Measurements from ENCODE around the gene ENTHD1.
"Not testable (repeated sequence)": the region's sequence is repeated elsewhere in the genome, so short reads cannot be mapped to it uniquely, and the experiment has no call there.

Gene ENTHD1

DNA sequence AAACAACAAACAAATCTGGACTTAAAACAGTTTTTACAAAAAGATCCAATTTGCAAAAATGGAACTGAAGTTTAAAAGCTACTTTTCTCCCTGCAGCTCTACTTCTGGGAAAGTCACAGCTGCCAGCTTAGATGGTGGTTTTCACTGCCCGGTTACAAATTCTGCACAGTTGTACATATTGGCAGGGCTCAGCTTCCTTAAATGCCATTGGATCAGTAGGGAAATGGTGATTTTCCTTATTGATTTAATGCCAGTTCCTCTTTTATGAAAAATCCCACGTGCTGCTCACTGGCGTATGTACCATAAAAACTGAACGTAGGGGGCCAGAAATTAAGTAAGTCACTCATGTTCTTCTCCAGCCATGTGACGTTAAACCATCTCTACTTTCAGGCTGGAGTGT is 30.1 kb upstream of the ENTHD1 start:
- DNase-seq = no peak

DNA sequence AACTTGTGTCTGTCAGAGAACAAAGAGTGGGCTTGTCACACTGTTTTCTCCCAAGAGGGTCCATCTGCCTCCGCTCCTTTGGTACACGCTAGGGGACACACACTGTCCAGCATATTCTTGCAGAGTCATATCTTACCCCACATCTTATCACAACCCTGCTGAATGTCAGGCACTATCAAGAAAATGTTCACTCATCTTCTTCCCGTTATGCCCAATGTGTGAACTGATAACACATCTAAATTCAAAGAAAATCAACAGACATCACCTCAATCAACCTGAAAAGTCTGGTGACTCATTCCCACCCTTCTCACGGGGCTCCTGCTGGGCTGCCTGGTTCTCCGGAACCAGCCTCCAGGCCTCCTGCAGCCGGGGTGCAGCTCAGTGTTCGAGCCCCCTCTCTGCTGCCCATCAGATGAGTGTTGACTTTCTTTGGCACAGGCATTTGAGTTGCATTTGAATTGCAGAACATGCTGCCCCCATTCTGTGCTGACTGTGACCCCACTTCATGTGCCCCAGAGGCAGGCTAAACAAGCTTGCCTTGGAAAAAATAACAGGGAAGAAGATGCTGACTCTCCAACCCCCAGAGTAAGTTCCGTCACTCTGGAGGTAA is 26.7 kb upstream of the ENTHD1 start:
- peak; percentile 50 for DNase-seq

- DNase-seq = no peak
Measured at GRCh38 chr22:39917776-39918495, 24.4 kb upstream of the ENTHD1 start.

DNA sequence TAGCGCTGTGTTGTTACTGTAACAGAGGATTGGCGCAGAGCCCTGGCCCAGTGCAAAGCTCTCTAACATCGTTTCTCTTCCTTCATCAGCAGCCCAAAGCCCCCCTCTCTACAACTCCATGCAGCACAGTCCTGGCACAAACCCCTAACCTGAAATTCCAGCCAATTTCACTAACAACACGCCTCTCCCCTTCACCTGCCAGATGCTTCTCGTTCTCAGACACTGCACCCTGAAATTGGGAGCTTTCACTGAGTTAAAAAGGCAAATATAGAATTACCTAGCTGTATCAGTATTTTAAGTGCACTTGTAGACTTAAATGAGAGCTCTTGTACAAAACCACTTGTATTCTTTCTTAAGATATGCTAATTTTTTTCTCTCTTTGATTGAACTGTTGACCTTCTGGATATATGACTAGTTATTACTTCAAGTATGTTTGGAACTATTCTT is 23.7 kb upstream of the ENTHD1 start:
- no peak for DNase-seq

DNA sequence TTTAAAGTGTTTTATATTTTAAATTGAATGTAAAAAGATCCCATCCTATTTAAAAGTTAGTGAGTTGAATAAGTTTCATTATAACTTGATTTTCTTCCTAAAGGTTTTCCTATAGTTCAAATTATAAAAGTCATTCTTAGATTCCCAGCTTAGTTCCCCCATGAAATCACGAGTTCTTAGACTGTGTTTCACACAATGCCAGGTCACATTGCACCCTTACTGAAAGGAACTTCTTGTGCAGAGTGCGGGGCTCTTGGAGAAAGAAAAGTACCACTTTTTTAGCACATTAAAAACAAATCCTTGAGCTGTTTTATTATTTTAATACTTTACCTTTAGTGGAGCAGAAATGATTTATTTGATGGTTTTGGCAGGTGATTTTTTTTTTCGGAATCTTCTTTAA is 22.9 kb upstream of the ENTHD1 start:
- DNase-seq = no peak

DNA sequence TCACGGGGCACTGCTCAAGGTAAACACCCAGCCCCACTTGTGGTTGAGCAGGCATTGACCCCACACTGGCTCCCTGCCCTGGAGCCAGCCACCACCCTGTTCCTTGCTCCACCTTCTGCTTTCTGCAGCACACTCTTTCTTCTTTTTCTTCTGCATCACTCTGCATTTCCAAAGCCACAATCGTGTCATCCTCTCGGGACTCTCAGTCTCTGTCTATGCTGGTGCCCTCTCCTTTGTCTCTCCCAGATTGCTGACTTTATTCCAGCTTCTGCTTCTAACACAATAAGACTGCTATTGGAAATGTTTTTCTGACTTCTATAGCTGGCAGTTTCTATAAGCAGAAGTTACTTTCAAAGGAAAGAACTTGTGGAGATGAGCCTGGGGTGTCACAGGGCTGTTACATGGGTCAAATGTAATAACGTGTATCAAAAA is 21.8 kb upstream of the ENTHD1 start:
- no peak for DNase-seq

DNA sequence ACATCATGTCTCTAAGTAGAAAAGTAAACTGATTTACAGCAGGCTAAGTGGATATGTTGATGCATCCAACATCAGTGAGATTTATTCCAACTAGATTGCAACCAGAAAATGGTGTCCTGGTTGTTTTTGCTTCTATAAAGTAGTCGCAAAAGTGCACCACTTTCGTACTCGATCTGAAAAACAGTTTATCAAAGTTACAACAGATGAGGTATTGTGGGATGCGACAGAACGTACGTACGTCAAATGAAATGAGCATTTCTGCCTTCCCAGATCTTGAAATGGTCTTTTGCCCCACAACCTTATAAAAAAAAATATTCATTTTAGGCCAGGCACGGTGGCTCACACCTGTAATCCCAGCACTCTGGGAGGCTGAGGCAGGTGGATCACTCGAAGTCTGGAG is 21.0 kb upstream of the ENTHD1 start:
- no peak for DNase-seq

DNA sequence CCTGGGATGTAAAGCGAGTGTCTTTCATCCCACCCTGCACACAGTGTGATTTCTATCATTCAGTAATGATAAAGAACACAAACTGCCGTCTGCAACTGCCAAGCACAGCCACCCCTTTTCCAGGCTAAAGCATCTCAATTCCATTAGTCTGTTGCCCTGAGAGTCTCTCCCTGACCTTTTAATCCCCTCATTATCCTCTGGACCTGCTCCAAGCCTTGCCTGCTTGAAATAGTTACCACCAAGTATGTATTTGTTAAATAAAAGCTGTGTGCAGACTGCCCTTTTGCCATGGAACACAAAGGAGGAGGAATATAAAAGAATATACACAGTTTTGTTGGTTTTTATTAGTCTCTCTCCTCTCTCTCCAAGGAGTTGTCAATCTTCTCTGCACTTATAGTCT is 20.3 kb upstream of the ENTHD1 start:
- no peak for DNase-seq

DNA sequence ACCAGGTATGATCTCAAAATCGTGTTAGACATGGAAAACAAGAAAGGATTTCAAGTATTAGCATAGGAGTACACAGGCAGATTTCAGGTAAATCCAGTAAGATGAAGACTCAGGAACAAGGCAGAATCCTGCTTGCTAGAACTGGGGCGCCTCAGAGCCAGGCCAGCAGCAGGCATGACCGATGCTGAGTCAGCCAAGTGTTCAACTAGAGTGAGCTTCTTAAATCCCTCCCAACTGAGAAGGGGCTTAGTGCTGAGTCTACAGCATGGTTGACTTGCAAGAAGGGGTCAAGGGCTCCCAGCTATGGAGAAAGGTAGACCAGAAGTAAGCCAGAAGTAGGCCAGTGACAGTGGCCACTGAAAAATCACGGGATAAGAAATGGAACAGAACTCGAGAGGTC is 19.8 kb upstream of the ENTHD1 start:
- no peak for DNase-seq

DNA sequence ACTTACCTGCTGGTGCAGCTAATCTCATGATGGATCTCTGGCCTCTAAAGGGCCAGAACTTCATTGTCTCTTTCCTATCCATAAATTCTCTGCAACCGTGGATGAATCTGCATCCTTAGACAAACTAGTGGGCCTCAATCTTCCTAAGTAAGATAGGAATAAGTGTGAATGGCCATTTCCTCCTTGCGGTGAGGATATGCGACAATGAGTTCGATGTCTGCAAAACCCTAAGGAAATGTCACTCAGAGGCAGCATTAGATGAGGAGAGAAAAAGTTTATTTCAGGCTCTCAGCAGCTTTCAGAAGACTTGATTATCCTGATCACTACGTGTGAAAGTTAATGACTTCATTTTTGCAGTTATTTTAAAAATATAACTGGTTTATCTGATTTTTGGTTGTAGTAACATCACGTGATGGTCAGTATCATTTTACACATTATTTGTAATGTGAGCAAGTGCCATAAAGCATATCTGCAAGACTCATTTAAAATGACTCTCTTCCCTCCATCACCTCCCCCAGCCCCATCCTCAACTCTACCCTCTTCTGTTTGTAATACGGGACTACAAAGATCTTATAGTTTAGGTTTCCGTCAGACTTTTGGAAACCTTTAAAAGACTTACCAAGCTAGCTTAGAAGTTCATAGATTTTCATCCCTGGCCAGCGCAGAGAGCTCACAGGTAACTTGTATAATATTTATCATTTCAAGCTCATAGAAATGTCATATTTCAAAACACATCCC is 17.5 kb upstream of the ENTHD1 start:
- DNase-seq = no peak

DNA sequence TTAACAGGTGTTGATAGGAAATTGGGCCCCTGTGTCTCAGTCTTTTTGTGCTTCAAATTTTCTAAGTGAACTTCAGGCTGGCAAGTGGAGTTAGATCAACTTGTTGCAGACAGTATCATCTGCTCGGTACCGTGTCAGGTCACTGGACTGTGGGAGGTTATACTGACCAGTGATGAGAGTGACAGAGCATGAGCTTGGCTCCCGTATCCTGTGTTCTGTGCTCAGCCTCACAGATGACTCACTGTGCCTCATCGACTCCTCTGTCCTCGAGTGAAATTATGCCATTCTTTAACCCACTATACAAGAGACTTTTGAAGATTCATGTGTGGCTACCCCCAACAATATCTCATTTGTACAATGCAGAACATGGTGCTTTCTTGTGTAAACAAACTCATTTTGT is 15.2 kb upstream of the ENTHD1 start:
- no peak for DNase-seq

DNA sequence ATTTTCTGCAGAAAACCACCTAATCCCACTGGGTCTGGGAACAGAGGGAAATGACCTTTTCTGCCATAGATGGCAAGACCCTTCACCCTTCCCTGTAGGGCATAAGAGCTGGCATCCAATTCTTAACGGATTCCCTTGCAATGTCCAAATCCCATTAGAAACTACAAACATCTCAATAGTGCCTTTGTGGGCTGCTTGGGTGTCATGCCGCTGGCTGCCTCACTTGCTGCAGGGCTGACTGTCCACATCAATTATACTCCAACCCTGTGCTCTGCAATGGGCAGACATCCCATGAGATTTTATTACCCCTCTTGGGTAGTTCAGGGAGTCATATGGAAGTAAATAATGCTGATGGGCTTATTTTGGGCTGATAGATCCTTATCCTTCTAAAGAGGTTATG is 14.6 kb upstream of the ENTHD1 start:
- no peak for DNase-seq

- no peak for DNase-seq
Measured at GRCh38 chr22:39907605-39908097, 14.1 kb upstream of the ENTHD1 start.

- DNase-seq = no peak
Measured at GRCh38 chr22:39907047-39907446, 13.5 kb upstream of the ENTHD1 start.

DNA sequence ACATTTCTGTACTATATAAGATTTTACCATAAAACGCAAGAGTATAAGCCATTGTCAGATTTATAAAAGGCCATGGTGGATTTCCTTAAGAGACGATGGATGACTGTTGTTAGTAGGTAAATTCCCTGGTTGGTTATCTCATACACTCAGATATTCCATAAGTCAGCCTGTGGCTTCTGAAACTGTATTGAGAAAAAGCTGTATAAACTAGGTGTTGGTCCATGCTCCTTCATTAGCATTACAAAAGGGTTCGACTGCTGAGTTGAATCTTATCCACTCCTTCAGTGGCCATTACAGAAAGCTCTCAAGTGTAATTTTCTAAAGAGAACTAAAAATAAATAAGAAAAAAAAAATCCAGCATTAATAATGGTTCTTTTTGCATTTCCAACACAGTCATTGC is 12.6 kb upstream of the ENTHD1 start:
- no peak for DNase-seq

DNA sequence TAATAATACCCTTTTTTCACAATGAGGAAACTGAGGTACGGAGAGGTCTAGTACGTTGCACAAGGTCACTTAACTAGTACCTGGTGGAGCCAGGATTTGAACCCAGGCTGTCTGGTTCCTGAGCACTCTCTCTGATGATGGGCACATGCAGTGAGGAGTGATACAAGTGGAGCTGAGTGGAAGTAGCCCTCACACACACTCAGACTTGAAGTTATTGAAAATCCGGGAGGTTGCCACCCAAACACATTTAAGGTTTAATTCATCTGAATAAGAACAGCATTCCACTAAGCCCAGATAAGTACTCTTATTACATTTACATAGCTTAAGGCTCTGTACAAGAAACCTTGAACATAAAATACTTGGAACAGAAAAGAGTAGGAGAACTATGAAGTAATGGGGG is 12.1 kb upstream of the ENTHD1 start:
- no peak for DNase-seq

- no peak for DNase-seq
Measured at GRCh38 chr22:39904862-39905261, 11.3 kb upstream of the ENTHD1 start.

DNA sequence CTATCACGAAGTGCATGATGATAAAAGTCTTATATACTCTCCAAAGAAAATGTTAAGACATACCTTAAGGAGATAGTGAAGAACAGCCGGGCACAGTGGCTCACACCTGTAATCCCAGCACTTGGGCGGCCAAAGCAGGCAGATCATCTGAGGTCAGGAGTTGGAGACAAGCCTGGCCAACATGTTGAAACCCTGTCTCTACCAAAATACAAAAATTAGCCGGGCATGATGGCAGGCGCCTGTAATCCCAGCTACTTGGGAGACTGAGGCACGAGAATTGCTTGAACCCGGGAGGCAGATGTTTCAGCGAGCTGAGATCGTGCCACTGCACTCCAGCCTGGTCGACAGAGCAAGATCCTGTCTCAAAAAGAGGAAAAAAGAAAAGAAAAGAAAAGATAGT is 10.5 kb upstream of the ENTHD1 start:
- not testable (repeated sequence) for DNase-seq

DNA sequence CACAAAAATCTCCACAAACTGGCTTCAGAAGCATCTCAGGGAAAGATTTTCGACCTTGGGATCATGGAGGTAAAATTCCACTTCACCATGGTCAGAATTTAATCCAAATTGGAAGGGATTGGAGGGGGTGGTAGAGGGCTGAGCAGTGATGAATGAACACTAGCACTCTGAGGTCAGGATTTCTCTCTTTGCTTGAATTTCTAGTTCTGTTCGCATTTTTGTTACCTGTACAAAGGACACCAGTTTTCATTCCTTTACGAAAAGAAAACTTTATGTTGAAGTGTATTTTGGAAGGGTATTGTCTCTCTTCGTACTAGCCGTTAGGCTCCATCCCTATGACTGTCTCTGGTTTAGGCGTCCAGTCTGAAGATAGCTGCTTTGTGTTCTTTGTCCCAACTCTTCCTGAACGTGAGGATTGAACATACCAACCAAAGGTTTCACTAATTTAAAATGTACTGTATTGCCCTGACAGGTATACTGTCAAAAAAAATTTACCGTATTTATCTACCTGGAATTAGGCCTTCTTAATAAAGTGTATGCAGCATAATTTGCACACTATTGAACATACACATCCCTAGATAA is 8.1 kb upstream of the ENTHD1 start:
- no peak for DNase-seq

- DNase-seq = peak; percentile 50
Measured at GRCh38 chr22:39900306-39901227, 7.0 kb upstream of the ENTHD1 start, which contains the start of gene GRAP2. Gene GRAP2, plus strand, starts transcription at chr22:39901084. Its CDS starts 46,023 bp downstream, at chr22:39947107.

GRCh38 chr22:39898997-39899396 is 5.4 kb upstream of the ENTHD1 start:
- DNase-seq = no peak

DNA sequence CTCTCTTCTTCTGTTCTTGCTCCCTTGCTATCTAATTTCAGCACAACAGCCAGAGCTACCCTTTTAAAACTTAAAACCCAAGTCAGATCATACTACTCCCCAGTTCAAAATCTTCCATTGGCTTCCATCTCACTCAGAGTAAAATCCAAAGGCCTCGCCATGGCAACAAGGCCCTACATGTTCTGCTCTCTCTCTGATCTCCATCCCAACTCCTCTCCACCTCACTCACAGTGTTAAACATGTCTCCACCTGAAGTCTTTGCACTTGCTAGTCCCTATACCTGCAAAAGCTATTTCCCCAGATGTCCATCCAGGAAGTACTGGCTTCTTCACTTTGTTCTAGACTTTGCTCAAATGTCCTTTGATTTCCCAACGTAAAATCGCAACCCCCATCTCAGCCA is 4.3 kb upstream of the ENTHD1 start:
- no peak for DNase-seq
